Neural cell (in vitro differentiated cells): Measurements from ENCODE around the gene MRTFB. TPM values are rescaled to one million over a fixed set of nuclear protein-coding genes. Genes with fewer than 3 reads are reported as not detected.

Source experiments
- H2AFZ ChIP-seq: fragments of 200-600, 300-800 bp; sonication (generic), shearing (Covaris generic); 2 replicates; pipeline ENCODE4 v1.6.0; 2014; ENCODE audit warnings: low read depth, mild to moderate bottlenecking, antibody characterized with exemption, low read length, moderate library complexity
- H3F3A ChIP-seq: fragments of 200-600 bp; shearing (Covaris generic); 2 replicates; pipeline ENCODE4 v1.6.1; 2016; ENCODE audit warnings: mild to moderate bottlenecking, moderate library complexity, mixed read lengths, antibody characterized with exemption, low read length; ENCODE audit not compliant: insufficient read depth, poor library complexity, severe bottlenecking
- H3K27ac ChIP-seq: fragments of 200-600, 300-800 bp; sonication (generic), shearing (Covaris generic); 2 replicates; pipeline ENCODE4 v1.5.1; 2014; ENCODE audit warnings: mild to moderate bottlenecking, low read length, moderate library complexity
- H3K27me3 ChIP-seq: fragments of 300-800, 200-600 bp; sonication (generic), shearing (Covaris generic); 2 replicates; pipeline ENCODE4 v1.6.0; 2014; ENCODE audit warnings: mild to moderate bottlenecking, low read depth, low read length, moderate library complexity; ENCODE audit not compliant: insufficient read depth
- H3K36me3 ChIP-seq: fragments of 300-800, 200-600 bp; sonication (generic), shearing (Covaris generic); 2 replicates; pipeline ENCODE4 v1.5.1; 2014; ENCODE audit warnings: mild to moderate bottlenecking, antibody characterized with exemption, low read length, moderate library complexity; ENCODE audit not compliant: insufficient read depth
- H3K4me2 ChIP-seq: fragments of 300-800, 200-600 bp; sonication (generic), shearing (Covaris generic); 2 replicates; pipeline ENCODE4 v1.6.0; 2014; ENCODE audit warnings: mild to moderate bottlenecking, low read length
- H3K4me3 ChIP-seq: fragments of 300-800, 200-600 bp; sonication (generic), shearing (Covaris generic); 2 replicates; pipeline ENCODE4 v1.5.1; 2014; ENCODE audit warnings: mild to moderate bottlenecking, low read length, moderate library complexity
- H3K79me2 ChIP-seq: fragments of 200-600 bp; shearing (Covaris generic); replicated peaks from 2 replicates; pipeline ENCODE4 v1.6.0; 2014; ENCODE audit warnings: mild to moderate bottlenecking, low read length, moderate library complexity; ENCODE audit not compliant: insufficient read depth
- H3K9ac ChIP-seq: fragments of 300-800, 200-600 bp; sonication (generic), shearing (Covaris generic); 2 replicates; pipeline ENCODE4 v1.6.1; 2016; ENCODE audit warnings: mild to moderate bottlenecking, low read length, mixed read lengths
- H3K9me2 ChIP-seq: fragments of 200-600 bp; shearing (Covaris generic); 2 replicates; pipeline ENCODE4 v1.6.1; 2016; ENCODE audit warnings: mild to moderate bottlenecking, low read length, mixed read lengths; ENCODE audit not compliant: insufficient read depth
- H3K9me3 ChIP-seq: fragments of 200-600, 300-800 bp; sonication (generic), shearing (Covaris generic); 2 replicates; pipeline ENCODE4 v1.6.1; 2016; ENCODE audit warnings: mild to moderate bottlenecking, mixed run types, low read length, moderate library complexity, mixed read lengths
- H4K20me1 ChIP-seq: fragments of 200-600 bp; shearing (Covaris generic); 2 replicates; pipeline ENCODE4 v1.6.1; 2016; ENCODE audit warnings: mild to moderate bottlenecking, mixed run types; ENCODE audit not compliant: insufficient read depth
- CTCF ChIP-seq: fragments of 450-650 bp; IDR thresholded peaks from 2 replicates; pipeline ENCODE4 v1.5.1; 2014; ENCODE audit warnings: antibody characterized with exemption, mild to moderate bottlenecking, moderate library complexity; ENCODE audit not compliant: poor library complexity, severe bottlenecking
- EP300 ChIP-seq: fragments of 450-650 bp; conservative IDR thresholded peaks from 2 replicates; pipeline ENCODE4 v1.6.1; 2014; ENCODE audit warnings: antibody characterized with exemption, mild to moderate bottlenecking, moderate library complexity; ENCODE audit not compliant: poor library complexity, severe bottlenecking
- EZH2 ChIP-seq: fragments of 200-600, 300-800 bp; shearing (Covaris generic), sonication (generic); IDR thresholded peaks from 2 replicates; pipeline ENCODE4 v1.6.1; 2014; ENCODE audit warnings: antibody characterized with exemption, low read length, borderline replicate concordance, mild to moderate bottlenecking; ENCODE audit not compliant: insufficient read depth, poor library complexity, severe bottlenecking
- MXI1 ChIP-seq: fragments of 450-650 bp; conservative IDR thresholded peaks from 2 replicates; pipeline ENCODE4 v1.6.1; 2014; ENCODE audit warnings: antibody characterized with exemption, mild to moderate bottlenecking; ENCODE audit not compliant: poor library complexity, severe bottlenecking
- POLR2AphosphoS5 ChIP-seq: IDR thresholded peaks from 2 replicates; pipeline ENCODE4 v1.6.1; 2012
- RAD21 ChIP-seq: fragments of 450-650 bp; conservative IDR thresholded peaks from 2 replicates; pipeline ENCODE4 v1.6.1; 2014; ENCODE audit warnings: antibody characterized with exemption, mild to moderate bottlenecking, moderate library complexity
- REST ChIP-seq: IDR thresholded peaks from 2 replicates; pipeline ENCODE4 v1.6.1; 2012; ENCODE audit warnings: borderline replicate concordance
- SMC3 ChIP-seq: fragments of 450-650 bp; conservative IDR thresholded peaks from 2 replicates; pipeline ENCODE4 v1.6.1; 2014; ENCODE audit warnings: antibody characterized with exemption, mild to moderate bottlenecking, moderate library complexity; ENCODE audit not compliant: poor library complexity
- TAF1 ChIP-seq: IDR thresholded peaks from 2 replicates; pipeline ENCODE4 v1.6.1; 2012; ENCODE audit warnings: low read depth
- polyA plus RNA-seq: library from polyadenylated mRNA; depleted of rRNA; stranded (reverse); fragments of >200 nt; gene quantifications from 2 replicates; pipeline ENCODE4 v1.2.3, GENCODE V29; 2014

MRTFB gene
- polyA plus RNA-seq, 1 donor from 2014 or later = 18.6 TPM

- TF ChIP-seq REST = no peak
- TF ChIP-seq EP300 = no peak
Measured at GRCh38 chr16:14125708-14126107, 54.6 kb downstream of the MRTFB start (continued).

- Histone ChIP-seq H3K27me3 (no peaks in the 10 kb centered on the region), H3K79me2 (no peaks in the 10 kb centered on the region)
Measured at GRCh38 chr16:14128097-14128496, 57.0 kb downstream of the MRTFB start.

GRCh38 chr16:14129502-14129901 lies 58.4 kb downstream of the MRTFB start:
- H2AFZ ChIP-seq = no peak overlapping the region
- H3K27ac ChIP-seq = no peak overlapping the region
- H3K79me2 ChIP-seq = no peaks in the 10 kb centered on the region
- H3K36me3 ChIP-seq = no peaks in the 10 kb centered on the region
- no peaks in the 10 kb centered on the region for H3K27me3 ChIP-seq
- H3K4me2 ChIP-seq = no peak overlapping the region
- H4K20me1 ChIP-seq = no peaks in the 10 kb centered on the region
- H3F3A ChIP-seq = peaks cover 3% of the 10 kb centered on the region
- H3K9me3 ChIP-seq = no peaks in the 10 kb centered on the region
- H3K9me2 ChIP-seq = no peaks in the 10 kb centered on the region
- H3K4me3 ChIP-seq = no peak overlapping the region
- no peak overlapping the region for H3K9ac ChIP-seq
- TF ChIP-seq TAF1 = no peak
- no peak for TF ChIP-seq EP300
- no peak for TF ChIP-seq SMC3
- no peak for TF ChIP-seq POLR2AphosphoS5
- no peak for TF ChIP-seq REST
- TF ChIP-seq MXI1 = no peak
- TF ChIP-seq CTCF = no peak
- no peak for TF ChIP-seq EZH2
- no peak for TF ChIP-seq RAD21

More at GRCh38 chr16:14128097-14128496, 57.0 kb downstream of the MRTFB start:
- Histone ChIP-seq H3K9ac (no peak overlapping the region), H2AFZ (no peak overlapping the region), H3K27ac (no peak overlapping the region), H3K36me3 (no peaks in the 10 kb centered on the region), H4K20me1 (no peaks in the 10 kb centered on the region), H3K4me3 (no peak overlapping the region), H3K9me3 (no peaks in the 10 kb centered on the region), H3F3A (peaks cover 3% of the 10 kb centered on the region), H3K4me2 (no peak overlapping the region), H3K9me2 (no peaks in the 10 kb centered on the region)
- TF ChIP-seq EZH2 = no peak
- no peak for TF ChIP-seq CTCF
- TF ChIP-seq SMC3 = no peak
- no peak for TF ChIP-seq MXI1
- no peak for TF ChIP-seq POLR2AphosphoS5
